ENCODE measurements around the gene CDC42BPB.

CDC42BPB gene

DNA sequence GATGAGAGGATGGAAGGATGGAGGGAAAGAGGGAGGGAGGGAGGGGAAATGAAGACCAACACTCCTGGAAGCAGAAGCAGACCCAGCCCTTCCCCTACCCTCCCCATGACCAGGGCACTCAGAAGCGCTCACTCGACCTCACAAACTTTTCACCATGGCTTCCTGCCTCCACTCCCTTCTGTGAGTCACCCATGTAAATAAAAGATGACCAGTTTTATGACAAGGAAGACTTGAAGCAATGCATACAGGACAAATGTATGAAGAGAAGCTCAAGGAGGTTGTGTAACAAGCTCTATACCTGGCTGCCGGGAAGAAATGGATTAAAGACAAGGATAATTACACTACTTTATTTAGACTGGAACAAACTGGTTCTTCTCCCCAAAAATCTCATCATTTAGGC lies 63.8 kb downstream of the CDC42BPB start:
- DNase-seq (ENCODE audit: low spot score) = no peak
- TF ChIP-seq, protein P1, sequence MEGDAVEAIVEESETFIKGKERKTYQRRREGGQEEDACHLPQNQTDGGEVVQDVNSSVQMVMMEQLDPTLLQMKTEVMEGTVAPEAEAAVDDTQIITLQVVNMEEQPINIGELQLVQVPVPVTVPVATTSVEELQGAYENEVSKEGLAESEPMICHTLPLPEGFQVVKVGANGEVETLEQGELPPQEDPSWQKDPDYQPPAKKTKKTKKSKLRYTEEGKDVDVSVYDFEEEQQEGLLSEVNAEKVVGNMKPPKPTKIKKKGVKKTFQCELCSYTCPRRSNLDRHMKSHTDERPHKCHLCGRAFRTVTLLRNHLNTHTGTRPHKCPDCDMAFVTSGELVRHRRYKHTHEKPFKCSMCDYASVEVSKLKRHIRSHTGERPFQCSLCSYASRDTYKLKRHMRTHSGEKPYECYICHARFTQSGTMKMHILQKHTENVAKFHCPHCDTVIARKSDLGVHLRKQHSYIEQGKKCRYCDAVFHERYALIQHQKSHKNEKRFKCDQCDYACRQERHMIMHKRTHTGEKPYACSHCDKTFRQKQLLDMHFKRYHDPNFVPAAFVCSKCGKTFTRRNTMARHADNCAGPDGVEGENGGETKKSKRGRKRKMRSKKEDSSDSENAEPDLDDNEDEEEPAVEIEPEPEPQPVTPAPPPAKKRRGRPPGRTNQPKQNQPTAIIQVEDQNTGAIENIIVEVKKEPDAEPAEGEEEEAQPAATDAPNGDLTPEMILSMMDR (IDR thresholded peaks at IDR 0.05; ENCODE audit: extremely low read depth, missing control alignments) = no peak

DNA sequence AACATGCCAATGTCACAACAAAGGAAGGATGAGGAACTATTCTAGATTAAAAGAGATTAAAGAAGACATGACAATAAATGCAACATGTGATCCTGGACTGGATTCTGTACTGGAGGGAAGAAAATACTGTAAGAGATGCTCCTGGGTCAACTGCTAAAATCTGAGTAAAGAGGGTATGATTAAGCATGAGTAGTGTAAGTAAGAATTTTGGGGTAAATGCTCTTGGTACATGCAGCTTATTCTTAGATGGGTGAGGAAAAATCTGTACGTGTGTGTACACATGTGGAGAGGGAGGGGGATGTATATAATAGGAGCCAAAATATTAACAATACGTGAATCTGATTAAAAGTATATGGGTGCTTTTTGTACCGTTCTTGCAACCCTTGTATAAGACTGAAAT lies 66.0 kb downstream of the CDC42BPB start:
- TF ChIP-seq, protein P1 (IDR thresholded peaks at IDR 0.05; ENCODE audit: extremely low read depth, missing control alignments) = no peak
- DNase-seq (ENCODE audit: low spot score) = no peak

DNA sequence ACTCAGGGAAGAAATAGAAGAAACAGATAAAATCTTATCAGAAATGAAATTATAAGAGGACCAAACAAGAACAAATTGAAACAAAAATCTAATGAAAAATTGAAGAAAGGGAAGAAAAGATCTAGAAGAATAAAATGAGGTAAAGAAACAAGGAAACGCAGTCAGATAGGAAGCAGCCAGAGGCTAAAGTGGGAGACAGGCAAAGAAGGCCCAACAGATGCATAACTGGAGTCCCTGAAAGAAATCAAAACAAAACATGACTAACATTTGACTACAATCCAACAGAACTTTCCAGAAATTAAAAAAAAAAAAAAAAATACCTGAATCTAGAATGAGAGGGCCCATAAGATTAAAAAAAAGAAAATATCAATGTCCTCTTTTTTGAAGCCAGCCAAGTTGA lies 69.3 kb downstream of the CDC42BPB start:
- no peak for DNase-seq (ENCODE audit: low spot score)
- TF ChIP-seq, protein P1 (IDR thresholded peaks at IDR 0.05; ENCODE audit: extremely low read depth, missing control alignments) = no peak

DNA sequence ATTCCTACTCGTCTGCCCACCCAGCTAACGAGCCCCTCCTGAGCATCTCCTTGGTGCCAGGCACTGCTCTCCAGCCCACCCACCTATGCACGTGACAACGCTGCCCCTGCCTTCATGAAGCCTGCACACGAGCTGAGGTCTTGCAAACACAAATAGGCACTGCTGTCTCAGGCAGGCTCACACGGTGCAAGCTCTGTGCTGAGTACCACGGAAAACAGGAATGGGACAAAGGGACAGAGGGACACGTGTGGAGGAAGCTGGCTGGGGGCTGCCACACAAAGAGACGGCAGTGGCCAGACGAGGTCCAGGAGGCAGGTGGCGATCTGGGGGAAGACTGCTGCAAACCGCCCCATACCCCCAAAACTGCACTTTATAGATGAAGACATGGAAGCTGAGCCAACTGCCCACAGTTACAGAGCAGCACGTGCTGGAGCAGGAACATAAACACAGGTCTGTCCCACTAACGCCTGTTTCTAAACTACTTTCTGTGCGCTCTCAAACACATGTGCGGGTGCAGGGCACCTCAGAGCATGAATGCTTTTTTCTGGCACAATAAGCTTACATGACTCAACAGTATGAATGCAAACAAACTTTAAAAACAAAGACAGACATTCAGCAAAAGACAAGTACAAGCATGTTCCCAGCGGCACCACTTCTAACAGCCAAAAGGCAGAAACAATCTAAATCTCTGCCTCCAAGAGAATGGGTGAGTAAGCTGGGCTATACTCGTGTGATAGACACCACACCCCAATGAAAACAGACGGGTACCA lies 70.4 kb downstream of the CDC42BPB start:
- TF ChIP-seq, protein P1 (IDR thresholded peaks at IDR 0.05; ENCODE audit: extremely low read depth, missing control alignments) = no peak
- DNase-seq (ENCODE audit: low spot score) = no peak

DNA sequence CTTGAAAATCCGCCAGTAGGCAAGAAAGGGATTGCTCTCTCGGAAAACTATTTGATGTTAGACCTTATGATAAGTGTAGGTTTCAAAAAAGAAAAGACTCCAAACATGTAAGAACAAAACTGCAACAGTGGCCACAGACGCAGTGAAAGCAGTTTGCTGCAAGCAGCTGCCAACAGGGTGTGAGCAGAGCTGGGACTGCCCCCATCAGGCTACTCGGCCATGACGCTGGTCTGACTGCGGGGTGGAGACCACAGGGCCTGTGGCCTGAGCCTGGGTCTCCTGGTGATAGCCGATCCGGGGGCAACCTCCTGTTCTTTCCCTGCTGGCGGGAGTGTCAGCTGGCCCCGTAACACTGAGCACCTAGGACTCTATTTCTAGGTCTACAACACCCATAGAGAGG lies 71.7 kb downstream of the CDC42BPB start:
- TF ChIP-seq, protein P1 (IDR thresholded peaks at IDR 0.05; ENCODE audit: extremely low read depth, missing control alignments) = no peak
- DNase-seq (ENCODE audit: low spot score) = peak; percentile 83

DNA sequence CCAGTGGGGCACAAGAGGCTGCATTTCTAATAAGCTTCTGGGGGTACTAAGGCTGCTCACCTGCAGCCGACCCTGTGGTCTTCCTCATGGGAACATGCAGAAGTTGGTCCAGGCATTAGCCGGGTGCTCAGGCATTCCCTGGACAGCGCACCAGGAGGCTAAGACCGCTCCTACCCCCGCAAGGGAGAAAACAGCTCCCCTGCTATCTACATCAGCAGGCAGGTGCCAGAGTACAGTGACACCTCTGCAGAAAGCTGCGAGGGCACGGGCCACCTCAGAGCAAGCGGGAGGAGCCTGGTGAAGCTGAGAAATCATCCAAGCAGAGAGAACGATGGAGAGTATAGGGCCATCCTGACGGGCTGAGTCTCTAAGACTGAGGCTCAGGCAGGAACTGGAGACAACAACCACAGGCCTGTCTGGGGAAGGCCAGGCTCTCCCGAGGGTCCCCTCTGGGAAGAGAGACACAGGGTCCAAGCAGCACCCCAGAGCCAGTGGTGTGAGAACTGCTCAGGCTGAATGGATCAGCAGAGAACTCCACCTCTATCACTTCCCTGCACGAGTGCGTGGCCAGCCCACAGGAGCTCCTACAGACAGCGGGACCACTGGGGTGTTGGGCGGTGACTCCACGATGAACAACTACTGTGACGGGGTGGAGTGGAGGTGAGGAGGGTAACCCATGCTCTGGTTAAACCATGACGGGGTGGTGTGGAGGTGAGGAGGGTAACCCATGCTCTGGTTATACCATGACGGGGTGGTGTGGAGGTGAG lies 72.8 kb downstream of the CDC42BPB start:
- TF ChIP-seq, protein P1 (IDR thresholded peaks at IDR 0.05; ENCODE audit: extremely low read depth, missing control alignments) = no peak
- no peak for DNase-seq (ENCODE audit: low spot score)

DNA sequence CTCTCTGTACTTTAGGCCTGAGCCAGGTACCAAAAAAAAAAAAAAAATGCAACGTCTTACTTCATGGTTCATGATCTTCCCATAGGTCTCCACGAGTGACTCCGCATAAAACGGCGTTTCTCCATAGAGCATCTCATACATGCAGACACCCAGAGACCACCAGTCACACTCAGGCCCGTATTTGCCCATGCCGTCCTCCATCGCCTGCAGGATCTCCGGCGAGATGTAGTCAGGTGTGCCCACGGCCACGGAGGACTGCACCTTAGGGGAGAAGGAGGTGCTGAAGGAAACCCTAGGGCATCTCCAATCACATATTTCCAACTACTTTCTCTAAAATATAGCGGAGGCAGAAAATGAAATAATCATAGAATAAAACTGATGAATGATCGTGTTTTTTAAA lies 73.9 kb downstream of the CDC42BPB start:
- TF ChIP-seq, protein P1 (IDR thresholded peaks at IDR 0.05; ENCODE audit: extremely low read depth, missing control alignments) = no peak
- no peak for DNase-seq (ENCODE audit: low spot score)
